DOHH2 (cell line): ENCODE data around the gene PEX26.

ENCODE experiments used
- H3F3A ChIP-seq: fragments of 200-600 bp; sonication (generic), shearing (Covaris generic); 2 replicates; pipeline ENCODE4 v1.6.0; 2016; ENCODE audit warnings: antibody characterized with exemption, mild to moderate bottlenecking; ENCODE audit not compliant: control insufficient read depth, insufficient read depth
- H3K27ac ChIP-seq: fragments of 200-600 bp; sonication (generic); 2 replicates; pipeline ENCODE4 v1.5.1; 2014; ENCODE audit warnings: low read depth, mild to moderate bottlenecking, low read length, moderate library complexity
- H3K27me3 ChIP-seq: fragments of 200-600 bp; sonication (generic); 2 replicates; pipeline ENCODE4 v1.6.1; 2014; ENCODE audit warnings: mild to moderate bottlenecking, low read length, mixed read lengths; ENCODE audit not compliant: control insufficient read depth
- H3K36me3 ChIP-seq: fragments of 200-600 bp; sonication (generic); 2 replicates; pipeline ENCODE4 v1.6.1; 2014; ENCODE audit warnings: mild to moderate bottlenecking, low read length, moderate library complexity, mixed read lengths; ENCODE audit not compliant: control insufficient read depth
- H3K4me1 ChIP-seq: fragments of 200-600 bp; sonication (generic); 2 replicates; pipeline ENCODE4 v1.6.1; 2014; ENCODE audit warnings: mild to moderate bottlenecking, low read length, mixed read lengths; ENCODE audit not compliant: control insufficient read depth
- H3K4me2 ChIP-seq: fragments of 200-600 bp; sonication (generic); 2 replicates; pipeline ENCODE4 v1.6.0; 2014; ENCODE audit warnings: mild to moderate bottlenecking, low read length, moderate library complexity
- H3K4me3 ChIP-seq: fragments of 200-600 bp; sonication (generic); 2 replicates; pipeline ENCODE4 v1.5.1; 2014; ENCODE audit warnings: mild to moderate bottlenecking, low read length, mixed read lengths
- H3K79me2 ChIP-seq: fragments of 200-600 bp; sonication (generic); 2 replicates; pipeline ENCODE4 v1.6.1; 2014; ENCODE audit warnings: mild to moderate bottlenecking, low read length, mixed read lengths; ENCODE audit not compliant: control insufficient read depth
- H3K9me2 ChIP-seq: fragments of 200-600 bp; sonication (generic); replicated peaks from 2 replicates; pipeline ENCODE4 v1.6.1; 2014; ENCODE audit warnings: mild to moderate bottlenecking, low read length, mixed read lengths; ENCODE audit not compliant: control insufficient read depth
- H3K9me3 ChIP-seq: fragments of 200-600 bp; sonication (generic); 2 replicates; pipeline ENCODE4 v1.6.1; 2014; ENCODE audit warnings: antibody characterized with exemption, low read length, mixed read lengths; ENCODE audit not compliant: control insufficient read depth, insufficient read depth
- H4K20me1 ChIP-seq: fragments of 200-600 bp; sonication (generic); 2 replicates; pipeline ENCODE4 v1.6.0; 2014; ENCODE audit warnings: low read depth, mild to moderate bottlenecking, antibody characterized with exemption, low read length, moderate library complexity; ENCODE audit not compliant: control insufficient read depth, insufficient read depth
- EZH2phosphoT487 ChIP-seq: fragments of 200-600 bp; sonication (generic); IDR thresholded peaks from 2 replicates; pipeline ENCODE4 v1.6.1; 2017; ENCODE audit warnings: borderline replicate concordance, mild to moderate bottlenecking, antibody characterized with exemption, low read length, moderate library complexity, mixed read lengths
- TF ChIP-seq, protein P1 (sequence below): fragments of 200-600 bp; sonication (generic); IDR thresholded peaks from one replicate; pipeline ENCODE4 v1.5.1; 2014; ENCODE audit warnings: antibody characterized with exemption, mild to moderate bottlenecking, low read depth, low read length; ENCODE audit not compliant: poor library complexity, severe bottlenecking

Gene PEX26

DNA sequence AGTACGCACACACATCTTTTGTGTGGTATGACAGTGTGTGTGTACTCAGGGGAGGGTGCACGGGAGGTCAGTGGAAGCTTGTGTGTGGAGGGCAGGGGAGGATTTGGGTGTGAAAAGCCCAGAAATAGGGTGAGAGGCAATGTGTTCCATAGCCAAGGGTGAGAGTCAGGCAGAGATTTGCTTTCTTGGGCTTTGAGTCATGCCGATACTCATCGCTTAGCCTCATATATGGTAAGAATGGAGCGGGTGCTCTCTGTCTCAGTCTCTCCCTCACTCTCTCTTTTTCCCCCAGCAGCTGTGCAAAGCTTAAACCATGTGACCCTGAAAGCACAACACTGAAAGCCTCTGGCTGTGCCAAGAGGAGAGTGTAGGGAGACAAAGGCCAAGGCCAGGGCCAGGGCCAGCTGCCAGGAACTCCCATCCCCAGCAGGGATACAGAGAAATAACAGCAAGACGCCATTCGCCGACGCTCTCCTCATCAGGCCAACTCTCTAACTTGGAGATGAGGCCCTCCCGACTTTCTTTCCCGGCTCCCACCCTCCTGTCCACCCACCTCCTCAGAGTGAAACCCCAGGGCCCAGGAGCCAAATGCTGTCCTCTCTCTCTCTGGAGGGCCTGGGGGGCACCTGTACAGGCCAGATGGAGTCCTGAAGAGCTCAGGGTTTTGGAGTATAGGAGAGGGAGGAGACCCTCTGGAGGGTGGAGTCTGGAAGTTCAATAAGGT is 33.1 kb upstream of the PEX26 start:
- TF ChIP-seq EZH2phosphoT487 = no peak
- TF ChIP-seq, protein P1, sequence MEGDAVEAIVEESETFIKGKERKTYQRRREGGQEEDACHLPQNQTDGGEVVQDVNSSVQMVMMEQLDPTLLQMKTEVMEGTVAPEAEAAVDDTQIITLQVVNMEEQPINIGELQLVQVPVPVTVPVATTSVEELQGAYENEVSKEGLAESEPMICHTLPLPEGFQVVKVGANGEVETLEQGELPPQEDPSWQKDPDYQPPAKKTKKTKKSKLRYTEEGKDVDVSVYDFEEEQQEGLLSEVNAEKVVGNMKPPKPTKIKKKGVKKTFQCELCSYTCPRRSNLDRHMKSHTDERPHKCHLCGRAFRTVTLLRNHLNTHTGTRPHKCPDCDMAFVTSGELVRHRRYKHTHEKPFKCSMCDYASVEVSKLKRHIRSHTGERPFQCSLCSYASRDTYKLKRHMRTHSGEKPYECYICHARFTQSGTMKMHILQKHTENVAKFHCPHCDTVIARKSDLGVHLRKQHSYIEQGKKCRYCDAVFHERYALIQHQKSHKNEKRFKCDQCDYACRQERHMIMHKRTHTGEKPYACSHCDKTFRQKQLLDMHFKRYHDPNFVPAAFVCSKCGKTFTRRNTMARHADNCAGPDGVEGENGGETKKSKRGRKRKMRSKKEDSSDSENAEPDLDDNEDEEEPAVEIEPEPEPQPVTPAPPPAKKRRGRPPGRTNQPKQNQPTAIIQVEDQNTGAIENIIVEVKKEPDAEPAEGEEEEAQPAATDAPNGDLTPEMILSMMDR = no peak
- Histone ChIP-seq H3K4me3 (no peak overlapping the region), H3K27ac (no peak overlapping the region), H3K36me3 (no peaks in the 10 kb centered on the region), H3K9me2 (no peaks in the 10 kb centered on the region), H3K79me2 (no peaks in the 10 kb centered on the region), H4K20me1 (no peaks in the 10 kb centered on the region), H3K9me3 (no peaks in the 10 kb centered on the region), H3F3A (no peaks in the 10 kb centered on the region), H3K27me3 (peaks cover 9% of the 10 kb centered on the region), H3K4me1 (0 out of 2 replicates have a peak, but pooled peaks cover 5% of the 10 kb centered on the region), H3K4me2 (no peak overlapping the region)

- no peak for TF ChIP-seq EZH2phosphoT487
- TF ChIP-seq, protein P1 = no peak
- Histone ChIP-seq H3F3A (no peaks in the 10 kb centered on the region), H3K4me2 (no peak overlapping the region), H3K4me1 (0 out of 2 replicates have a peak, but pooled peaks cover 5% of the 10 kb centered on the region), H3K9me2 (no peaks in the 10 kb centered on the region), H3K27ac (no peak overlapping the region), H3K9me3 (no peaks in the 10 kb centered on the region), H3K4me3 (no peak overlapping the region), H3K27me3 (peaks cover 13% of the 10 kb centered on the region), H4K20me1 (no peaks in the 10 kb centered on the region), H3K79me2 (no peaks in the 10 kb centered on the region), H3K36me3 (no peaks in the 10 kb centered on the region)
Observed at GRCh38 chr22:18045794-18046193, 32.0 kb upstream of the PEX26 start.

DNA sequence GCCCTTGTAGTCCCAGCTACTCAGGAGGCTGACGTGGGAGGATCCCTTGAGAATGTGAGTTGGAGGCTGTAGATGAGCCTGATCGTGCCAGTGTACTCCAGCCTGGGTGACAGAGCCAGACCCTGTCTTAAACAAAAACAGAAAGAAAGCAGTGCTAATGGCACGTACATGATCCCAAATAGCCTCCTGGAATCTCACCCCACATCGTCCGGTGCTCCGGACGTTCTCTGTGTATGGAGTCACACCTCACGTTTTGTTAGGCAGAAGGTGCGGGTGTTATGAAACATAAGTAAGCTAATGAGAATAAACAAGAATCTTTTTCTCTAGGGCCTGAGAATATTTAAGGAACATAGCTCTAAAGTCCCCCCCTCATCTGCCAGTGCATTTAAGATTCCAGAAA is 29.7 kb upstream of the PEX26 start:
- Histone ChIP-seq H3K27me3 (peaks cover 13% of the 10 kb centered on the region), H3K27ac (no peak overlapping the region), H4K20me1 (no peaks in the 10 kb centered on the region), H3K4me3 (no peak overlapping the region), H3F3A (no peaks in the 10 kb centered on the region), H3K79me2 (no peaks in the 10 kb centered on the region), H3K36me3 (no peaks in the 10 kb centered on the region), H3K4me2 (no peak overlapping the region), H3K9me3 (no peaks in the 10 kb centered on the region), H3K9me2 (no peaks in the 10 kb centered on the region), H3K4me1 (0 out of 2 replicates have a peak, but pooled peaks cover 5% of the 10 kb centered on the region)
- TF ChIP-seq, protein P1 = no peak
- no peak for TF ChIP-seq EZH2phosphoT487
